HG02870 (cell line): ENCODE results near the gene CD163L1.
"Not testable (repeated sequence)": the region's sequence is repeated elsewhere in the genome, so short reads cannot be mapped to it uniquely, and the experiment has no call there.

Experiments
- ATAC-seq: cut with Tn5 transposase; IDR thresholded peaks from one replicate; pipeline ENCODE4 v1.9.1; 2021; ENCODE audit warnings: mild to moderate bottlenecking, moderate library complexity; ENCODE audit not compliant: unreplicated experiment

CD163L1 gene

GRCh38 chr12:7444076-7444475 is at the start of gene CD163L1:
TSS of gene CD163L1 (minus strand) at chr12:7444153. CDS start at chr12:7444127, 26 bp downstream.
- ATAC-seq: no peak

DNA sequence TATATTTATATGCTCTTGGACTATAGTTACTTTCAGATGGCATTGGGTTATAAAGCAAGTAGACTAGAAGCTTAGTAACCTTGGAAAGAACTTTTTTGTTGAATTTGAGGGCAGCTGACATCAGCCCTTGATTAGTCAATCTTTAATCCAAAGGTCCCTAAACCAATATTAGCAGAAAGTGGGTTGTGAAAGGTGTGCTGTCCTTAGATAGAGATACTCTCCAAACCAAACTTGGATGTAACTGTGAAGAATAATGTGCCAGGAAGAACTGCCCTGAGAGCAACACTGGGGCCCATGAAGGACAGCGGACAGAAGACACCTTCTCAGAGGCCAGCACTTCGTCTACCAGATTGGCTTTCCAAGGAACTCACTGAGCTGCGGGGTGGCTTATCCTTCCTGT is 49.1 kb upstream of the CD163L1 start:
- no peak for ATAC-seq

- ATAC-seq: no peak
Measured at GRCh38 chr12:7486512-7486911, 42.6 kb upstream of the CD163L1 start.

GRCh38 chr12:7485095-7485494 is 41.1 kb upstream of the CD163L1 start:
- no peak for ATAC-seq

DNA sequence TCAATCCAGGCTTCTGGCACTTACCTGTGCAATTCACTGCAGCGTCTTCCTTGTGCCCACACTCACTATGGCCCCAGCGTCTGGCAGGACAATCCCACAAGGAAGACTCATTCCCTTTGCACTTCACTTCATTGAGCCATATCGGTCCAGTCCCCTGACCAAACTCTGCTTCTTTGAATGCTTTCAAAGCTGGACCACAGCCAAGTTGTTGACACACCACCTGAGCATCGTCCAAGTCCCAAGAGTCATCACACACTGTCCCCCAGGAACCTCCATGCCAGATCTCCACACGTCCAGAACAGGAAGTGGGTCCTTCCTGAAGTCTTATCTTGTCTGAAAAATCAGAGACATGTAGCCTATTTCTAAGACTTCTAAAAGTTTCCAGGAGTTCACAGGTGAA is 39.4 kb upstream of the CD163L1 start:
- no peak for ATAC-seq

DNA sequence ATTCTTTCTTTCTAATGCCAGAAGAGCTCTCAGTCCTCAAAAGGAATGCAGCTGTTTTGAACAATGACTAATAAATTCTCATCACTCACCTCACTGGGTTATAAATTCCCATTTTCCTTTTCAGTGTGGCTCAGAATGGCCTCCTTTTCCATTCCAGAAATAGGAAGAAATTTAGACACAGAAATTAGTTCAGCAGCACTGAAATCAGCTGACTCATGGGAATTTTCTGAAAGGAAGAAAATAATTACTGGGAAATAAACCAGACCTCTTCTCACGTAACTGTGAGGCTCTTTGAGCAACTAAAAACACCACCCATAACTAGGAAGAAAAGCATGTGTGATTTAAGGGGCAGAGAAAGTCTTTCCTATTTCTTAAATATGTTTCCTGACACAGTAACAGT is 35.8 kb upstream of the CD163L1 start:
- no peak for ATAC-seq

- no peak for ATAC-seq
Measured at GRCh38 chr12:7472060-7472459, 28.1 kb upstream of the CD163L1 start.

- no peak for ATAC-seq
Measured at GRCh38 chr12:7460375-7461259, 16.7 kb upstream of the CD163L1 start.

DNA sequence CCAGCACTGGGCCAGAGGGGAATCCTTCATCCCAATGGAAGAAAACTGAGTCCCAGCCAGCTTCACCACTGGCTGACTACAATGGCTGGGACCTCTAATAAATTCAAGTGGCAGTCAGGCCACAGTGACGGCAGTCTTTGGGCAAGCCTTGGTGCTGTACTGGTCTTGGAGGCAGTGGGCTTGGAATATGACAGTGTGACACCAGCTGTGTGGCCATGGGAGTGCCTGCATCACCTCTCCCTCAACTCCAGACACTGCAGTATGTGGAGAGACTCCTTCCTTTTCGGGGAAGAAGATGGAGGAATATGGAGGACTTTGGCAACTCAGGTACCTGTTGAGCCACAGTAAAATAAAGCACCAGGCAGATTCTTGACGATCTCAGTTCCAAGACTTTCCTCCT is 16.0 kb upstream of the CD163L1 start:
- ATAC-seq: no peak

DNA sequence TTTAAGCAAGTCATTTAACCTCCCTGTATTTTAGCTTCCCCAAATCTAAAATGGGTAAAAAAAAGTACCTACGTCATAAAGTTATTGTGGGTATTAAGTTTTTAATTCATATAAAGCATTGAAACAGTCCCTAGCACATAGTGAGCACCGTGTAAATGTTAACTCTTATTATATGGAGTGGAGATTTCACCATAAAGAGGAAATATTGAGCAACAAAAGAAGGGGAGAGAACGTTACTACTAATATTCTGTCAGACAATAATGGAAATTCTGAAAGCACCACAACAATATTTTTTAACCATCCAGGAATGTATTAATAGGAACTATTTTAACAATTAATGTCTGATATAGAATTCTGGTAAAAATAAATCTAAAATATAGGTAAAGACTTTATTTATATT is 7.8 kb upstream of the CD163L1 start:
- ATAC-seq: no peak

DNA sequence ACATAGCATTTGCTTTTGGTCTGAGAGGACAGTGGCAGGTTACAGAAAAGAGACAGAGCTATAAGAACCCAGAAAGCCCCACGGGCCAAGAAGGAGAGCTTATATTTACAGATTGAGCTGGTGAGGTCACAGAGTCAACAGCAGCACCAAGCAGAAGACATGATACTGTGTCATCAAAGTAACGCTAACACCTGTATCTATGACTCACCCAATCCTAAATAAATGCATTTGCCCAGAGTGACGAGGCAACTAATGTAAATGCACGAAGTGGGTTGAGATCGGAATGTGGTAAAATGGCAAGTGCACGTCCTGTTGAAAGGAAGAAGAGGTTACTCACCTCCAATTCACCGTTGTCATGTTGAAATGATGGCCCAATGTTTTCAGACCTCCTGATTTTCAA is 6.7 kb upstream of the CD163L1 start:
- no peak for ATAC-seq

- ATAC-seq: no peak
Measured at GRCh38 chr12:7448099-7448498, 4.1 kb upstream of the CD163L1 start.

GRCh38 chr12:7444537-7444936 is 584 bp upstream of the CD163L1 start:
- ATAC-seq: no peak

DNA sequence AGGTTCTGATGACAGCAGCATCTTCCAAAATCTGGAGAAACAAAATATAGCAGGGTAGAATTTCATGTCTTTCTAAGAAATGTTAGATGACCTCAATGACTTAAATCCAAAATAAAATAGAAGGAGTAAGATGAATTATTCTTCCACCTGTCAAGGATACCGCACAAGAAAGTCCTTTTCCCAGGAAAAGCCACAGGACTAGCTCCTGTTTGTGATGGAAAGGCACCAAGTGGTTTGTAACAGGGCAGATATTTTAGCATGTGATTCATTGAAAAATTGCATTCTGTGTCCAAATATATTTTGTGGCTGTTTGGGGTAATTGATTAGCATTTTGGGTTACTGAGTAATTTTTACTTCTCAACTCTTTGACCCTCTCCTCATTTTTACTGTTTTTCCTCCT is 2.7 kb downstream of the CD163L1 start:
- ATAC-seq: no peak

DNA sequence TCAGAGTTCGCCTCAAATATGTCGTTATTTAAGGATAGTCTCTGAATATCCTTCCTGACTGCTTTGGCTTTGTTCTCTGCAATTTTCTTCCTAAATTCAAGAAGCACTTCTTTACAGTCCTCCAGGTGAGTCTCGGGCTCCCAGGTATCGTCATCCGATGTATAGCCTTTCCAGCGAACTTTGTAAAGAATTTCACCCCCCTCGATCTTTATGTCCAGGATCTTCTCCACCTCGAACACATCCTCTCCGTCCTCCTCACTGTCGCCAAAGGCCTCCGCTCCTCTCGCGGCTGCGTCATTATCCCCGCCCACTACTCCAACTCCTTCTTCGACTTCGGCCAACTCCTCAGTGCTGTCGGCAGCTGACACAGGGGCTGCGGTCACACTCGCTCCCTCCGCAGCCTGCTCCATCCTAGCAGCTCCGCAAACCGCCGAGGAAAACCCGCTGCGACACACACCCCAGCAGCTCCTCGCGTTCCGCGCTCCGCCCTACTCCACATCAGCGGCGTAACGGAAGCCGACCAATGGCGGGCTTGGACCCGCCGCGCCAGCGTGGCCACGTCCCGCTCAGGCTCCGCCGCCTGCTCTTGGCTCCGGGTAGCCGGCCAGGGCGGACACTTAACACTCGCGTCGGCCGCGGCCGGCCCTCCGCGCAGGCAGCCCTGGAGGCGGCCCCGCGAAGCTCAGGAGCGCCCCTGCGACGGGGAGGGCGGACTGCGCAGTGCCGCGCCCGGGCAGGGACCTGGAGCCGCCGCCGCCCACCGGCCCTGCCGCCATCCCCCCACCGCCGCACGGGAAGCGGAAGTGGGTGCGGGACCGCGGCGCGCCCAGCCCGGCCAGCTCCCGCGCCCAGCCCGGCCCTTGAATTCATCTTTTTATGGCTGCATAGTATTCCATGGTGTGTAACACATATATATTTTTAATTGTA is 4.1 kb downstream of the CD163L1 start:
- no peak for ATAC-seq

DNA sequence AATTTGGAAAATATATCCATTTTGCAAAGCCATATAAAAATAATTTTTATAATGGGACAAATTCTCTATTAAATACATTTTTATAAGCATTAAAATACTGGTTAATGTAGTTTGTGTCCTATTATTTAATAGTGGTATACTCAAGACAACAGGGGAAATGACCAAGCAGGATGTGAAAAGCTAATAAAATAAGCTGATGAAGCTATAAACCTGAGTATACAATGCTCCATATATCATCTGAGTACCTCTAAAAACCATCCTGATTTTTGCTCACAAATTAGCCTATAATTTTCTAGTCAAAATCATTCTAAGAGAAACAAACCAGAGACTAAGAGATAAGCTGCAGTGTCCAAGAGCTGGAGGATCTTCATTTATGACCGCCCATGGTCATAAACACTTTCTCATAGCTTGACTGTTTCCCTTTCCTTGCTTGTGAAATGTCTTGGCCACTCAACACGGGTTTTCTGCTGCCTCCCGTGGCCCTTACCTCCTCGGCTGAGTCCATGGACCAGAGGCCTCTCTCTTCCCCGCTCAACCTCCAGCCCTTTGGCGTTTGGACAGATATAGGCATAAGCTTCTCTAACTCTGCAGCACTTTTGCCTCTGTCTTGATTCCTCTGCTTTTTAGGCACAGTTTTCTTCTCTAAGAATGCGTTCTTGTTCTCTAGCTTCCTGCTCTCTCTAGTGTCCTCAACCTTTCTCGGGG is 5.5 kb downstream of the CD163L1 start:
- not testable (repeated sequence) for ATAC-seq

GRCh38 chr12:7437494-7437893 is 6.5 kb downstream of the CD163L1 start:
- not testable (repeated sequence) for ATAC-seq

DNA sequence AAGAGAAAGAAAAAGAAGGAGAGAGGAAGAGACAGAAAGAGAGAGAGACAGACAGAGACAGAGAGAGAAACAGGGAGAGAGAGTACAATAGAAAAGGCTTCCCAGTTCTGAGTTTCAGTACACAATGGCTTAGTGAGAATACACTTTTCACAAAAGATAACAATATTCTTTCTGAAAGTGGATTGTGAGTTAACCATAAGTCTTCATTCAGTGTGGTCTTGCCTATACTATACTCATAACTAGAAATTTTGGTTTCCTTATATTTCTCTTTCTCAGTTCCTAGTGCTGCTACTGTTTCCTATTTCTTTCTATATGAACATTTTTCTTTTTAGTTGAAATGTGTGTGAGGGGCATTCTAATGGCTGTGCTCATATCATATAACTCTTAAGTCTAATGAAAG is 9.3 kb downstream of the CD163L1 start:
- peak; percentile 54 for ATAC-seq

- ATAC-seq: no peak
Measured at GRCh38 chr12:7433276-7433822, 10.6 kb downstream of the CD163L1 start.

DNA sequence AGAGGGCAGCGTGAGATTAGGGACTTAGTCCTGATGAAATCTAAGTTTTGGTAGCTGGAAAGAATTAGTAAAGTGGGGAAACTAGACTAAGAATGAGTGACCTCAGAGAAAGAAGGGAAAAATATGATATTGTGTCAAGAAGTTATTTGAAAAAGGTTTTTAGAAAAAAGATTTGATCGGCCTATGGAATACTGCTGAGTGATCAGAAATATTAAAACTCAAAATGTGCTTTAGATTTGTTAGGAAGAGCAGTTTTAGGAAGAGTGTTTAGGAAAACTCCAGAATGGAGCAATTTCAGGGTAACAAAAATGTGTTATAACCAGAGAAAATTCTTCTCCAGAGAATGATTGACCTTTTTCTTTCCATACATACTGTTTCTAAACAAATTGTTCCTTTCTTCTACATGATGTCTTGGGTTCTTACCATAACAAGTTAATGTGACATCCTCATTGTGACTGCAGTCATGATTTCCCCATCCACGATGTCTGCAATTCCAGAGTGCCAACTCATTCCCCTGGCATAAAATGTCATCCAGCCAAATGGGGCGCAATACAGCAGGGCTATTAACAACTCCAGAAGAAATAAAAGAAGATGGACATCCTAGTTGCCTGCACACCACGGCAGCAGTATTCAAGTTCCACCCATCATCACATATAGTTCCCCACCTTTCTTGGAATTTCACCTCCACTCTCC is 11.8 kb downstream of the CD163L1 start:
- no peak for ATAC-seq
